Transverse colon (tissue), 4 donors: ENCODE data around the gene HEPN1. TPM values are rescaled to one million over a fixed set of nuclear protein-coding genes. Genes with fewer than 3 reads are reported as not detected.

Experiments
- DNase-seq: peaks from one replicate; pipeline ENCODE4 v3.0.0-alpha.2; 2019
- H3K27ac ChIP-seq, 4 donors: fragments of 200-600 bp; sonication (generic); 2 replicates each; pipeline ENCODE4 v1.5.1; 2016 to 2018; ENCODE audit warnings: inconsistent platforms in 4 of 4
- H3K27me3 ChIP-seq: fragments of 200-600 bp; sonication (generic); 2 replicates; pipeline ENCODE4 v1.5.1; 2017; ENCODE audit warnings: inconsistent platforms
- H3K36me3 ChIP-seq, 4 donors: fragments of 200-600 bp; sonication (generic); 2 replicates each; pipeline ENCODE4 v1.5.1; 2017 to 2019; ENCODE audit warnings: inconsistent platforms in 4 of 4
- H3K4me1 ChIP-seq, 4 donors: fragments of 200-600 bp; sonication (generic); 2 replicates each; pipeline ENCODE4 v1.5.1; 2017 to 2020; ENCODE audit warnings: inconsistent platforms in 4 of 4
- H3K4me3 ChIP-seq, 4 donors: fragments of 200-600 bp; sonication (generic); 1 replicate in 1 of 4; 2 replicates in 3 of 4; pipeline versions ENCODE4 v1.5.1 to v1.6.1; 2017 to 2019; ENCODE audit warnings: inconsistent platforms in 4 of 4
- H3K9me3 ChIP-seq, 2 donors: fragments of 200-600 bp; sonication (generic); 2 replicates each; pipeline ENCODE4 v1.5.1; 2017 to 2019; ENCODE audit warnings: inconsistent platforms in 2 of 2
- EP300 ChIP-seq: sonication (generic); formaldehyde crosslinking; IDR thresholded peaks from one replicate; pipeline ENCODE4 v1.6.1; 2017; ENCODE audit warnings: antibody characterized with exemption, low read depth
- POLR2A ChIP-seq: fragments of 450-650 bp; IDR thresholded peaks from one replicate; pipeline ENCODE4 v1.6.1; 2016; ENCODE audit warnings: antibody characterized with exemption, mild to moderate bottlenecking, moderate library complexity
- POLR2AphosphoS5 ChIP-seq, 3 donors: sonication (generic); formaldehyde crosslinking; IDR thresholded peaks; one replicate each; pipeline ENCODE4 v1.6.1; 2016; ENCODE audit warnings: antibody characterized with exemption in 3 of 3
- WGBS, 2 donors: methylation state at CpG; one replicate each; pipeline ENCODE4 v1.1.5; 2018; ENCODE audit warnings: low coverage in 1 of 2; 5-methylcytosine and 5-hydroxymethylcytosine counted together
- in situ Hi-C, 4 donors: fragments of 200-750 bp; cut with MboI; loops; one replicate each; pipeline versions ENCODE4 v1.15.0 to v1.15.1; 2017; ENCODE audit warnings: low sequenced_read_pairs in 3 of 4, low pct_ligation_motif_present in 1 of 4, low pct_unique_long_range_greater_than_20kb in 1 of 4
- intact Hi-C: fragments of 100-400 bp; cut with DNase I; formaldehyde crosslinking; loops from one replicate; pipeline ENCODE4 v1.15.1; 2023; ENCODE audit warnings: low total_unique reads
- total RNA-seq, 4 donors: library from RNA; depleted of rRNA; stranded (reverse); fragments of >200 nt; gene quantifications; one replicate each; pipeline ENCODE4 v1.1.0, GENCODE V29; 2016
- TF ChIP-seq, protein P1 (sequence below), 5 experiments: fragments of 200-600 bp in 3 of 5; fragments of 450-650 bp in 2 of 5; sonication (generic) in 3 of 5; IDR thresholded peaks; 1 replicate in 2 of 5; 2 replicates in 3 of 5; pipeline ENCODE4 v1.5.1; 2016 to 2017; ENCODE audit warnings: antibody characterized with exemption in 5 of 5, inconsistent platforms in 3 of 5, mild to moderate bottlenecking in 2 of 5, moderate library complexity in 1 of 5

The HEPN1 gene
- total RNA-seq, 4 donors from 2014 or later = not detected

DNA sequence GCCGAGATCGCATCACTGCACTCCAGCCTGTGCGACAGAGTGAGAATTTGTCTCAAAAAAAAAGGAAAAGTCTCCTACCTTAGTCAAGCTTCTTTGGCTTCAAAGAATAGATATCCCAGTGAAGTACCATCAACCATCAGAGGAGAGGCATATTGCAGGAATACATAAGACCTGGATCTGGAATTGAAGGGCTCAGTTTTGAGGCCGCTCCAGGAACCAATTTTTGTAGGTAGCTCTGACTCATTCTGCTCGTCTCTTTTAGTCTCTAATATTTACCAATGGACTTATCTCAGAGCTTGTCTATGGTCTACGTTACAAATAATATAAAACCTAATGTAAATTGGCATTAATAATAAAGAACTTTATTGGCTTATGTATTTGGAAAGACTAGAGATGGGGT, 26.8 kb downstream of the HEPN1 start:
- intact Hi-C loops = no loop called here
- in situ Hi-C loops = no loop called here
- H3K27me3 ChIP-seq = peaks cover 12% of the 10 kb centered on the region
- H3K27ac ChIP-seq = no peak overlapping the region
- no peak for TF ChIP-seq EP300
- TF ChIP-seq POLR2AphosphoS5 (IDR thresholded peaks at IDR 0.05) = no peak
- TF ChIP-seq, protein P1, sequence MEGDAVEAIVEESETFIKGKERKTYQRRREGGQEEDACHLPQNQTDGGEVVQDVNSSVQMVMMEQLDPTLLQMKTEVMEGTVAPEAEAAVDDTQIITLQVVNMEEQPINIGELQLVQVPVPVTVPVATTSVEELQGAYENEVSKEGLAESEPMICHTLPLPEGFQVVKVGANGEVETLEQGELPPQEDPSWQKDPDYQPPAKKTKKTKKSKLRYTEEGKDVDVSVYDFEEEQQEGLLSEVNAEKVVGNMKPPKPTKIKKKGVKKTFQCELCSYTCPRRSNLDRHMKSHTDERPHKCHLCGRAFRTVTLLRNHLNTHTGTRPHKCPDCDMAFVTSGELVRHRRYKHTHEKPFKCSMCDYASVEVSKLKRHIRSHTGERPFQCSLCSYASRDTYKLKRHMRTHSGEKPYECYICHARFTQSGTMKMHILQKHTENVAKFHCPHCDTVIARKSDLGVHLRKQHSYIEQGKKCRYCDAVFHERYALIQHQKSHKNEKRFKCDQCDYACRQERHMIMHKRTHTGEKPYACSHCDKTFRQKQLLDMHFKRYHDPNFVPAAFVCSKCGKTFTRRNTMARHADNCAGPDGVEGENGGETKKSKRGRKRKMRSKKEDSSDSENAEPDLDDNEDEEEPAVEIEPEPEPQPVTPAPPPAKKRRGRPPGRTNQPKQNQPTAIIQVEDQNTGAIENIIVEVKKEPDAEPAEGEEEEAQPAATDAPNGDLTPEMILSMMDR (IDR thresholded peaks at IDR 0.05) = no peak
- TF ChIP-seq POLR2A = no peak
- no peak for DNase-seq
- H3K36me3 ChIP-seq = no peaks in the 10 kb centered on the region
- no peak overlapping the region for H3K4me3 ChIP-seq
- H3K4me1 ChIP-seq = no peaks in the 10 kb centered on the region
- no peaks in the 10 kb centered on the region for H3K9me3 ChIP-seq
- 78 to 89% methylated on average over 6 of the region's 6 CpGs for WGBS, 2 donors

DNA sequence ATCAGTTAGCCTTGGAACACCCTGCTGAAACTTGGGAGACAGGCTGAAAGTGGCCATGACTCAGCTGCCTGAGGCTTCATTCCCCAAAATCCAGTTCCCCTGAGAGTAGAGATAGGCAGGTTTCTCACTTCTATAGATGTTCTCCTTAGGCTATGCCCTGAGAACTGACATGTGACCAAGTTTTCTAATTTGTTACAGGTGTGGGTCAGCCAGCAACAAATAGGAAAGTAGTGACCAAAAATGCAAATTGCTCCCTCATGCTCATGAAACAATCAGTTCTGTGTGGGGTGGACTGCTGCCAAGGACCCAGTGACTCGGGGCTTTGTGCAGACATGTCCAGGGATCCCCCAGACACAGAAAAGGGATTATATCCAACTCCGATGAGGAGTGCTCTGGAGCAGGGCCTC, 27.7 kb downstream of the HEPN1 start:
- Histone ChIP-seq H3K27me3 (peaks cover 15% of the 10 kb centered on the region), H3K4me3 (no peak overlapping the region), H3K36me3 (no peaks in the 10 kb centered on the region), H3K4me1 (no peaks in the 10 kb centered on the region), H3K27ac (no peak overlapping the region), H3K9me3 (no peaks in the 10 kb centered on the region)
- in situ Hi-C loops = no loop called here
- TF ChIP-seq, protein P1 (IDR thresholded peaks at IDR 0.05) = no peak
- TF ChIP-seq EP300 = no peak
- TF ChIP-seq POLR2AphosphoS5 (IDR thresholded peaks at IDR 0.05) = no peak
- no peak for TF ChIP-seq POLR2A
- no peak for DNase-seq
- 46% methylated on average over 2 of the region's 2 CpGs; no CpG with 5 or more reads in 1 of the 2 donors for WGBS, 2 donors
- intact Hi-C loops = no loop called here

DNA sequence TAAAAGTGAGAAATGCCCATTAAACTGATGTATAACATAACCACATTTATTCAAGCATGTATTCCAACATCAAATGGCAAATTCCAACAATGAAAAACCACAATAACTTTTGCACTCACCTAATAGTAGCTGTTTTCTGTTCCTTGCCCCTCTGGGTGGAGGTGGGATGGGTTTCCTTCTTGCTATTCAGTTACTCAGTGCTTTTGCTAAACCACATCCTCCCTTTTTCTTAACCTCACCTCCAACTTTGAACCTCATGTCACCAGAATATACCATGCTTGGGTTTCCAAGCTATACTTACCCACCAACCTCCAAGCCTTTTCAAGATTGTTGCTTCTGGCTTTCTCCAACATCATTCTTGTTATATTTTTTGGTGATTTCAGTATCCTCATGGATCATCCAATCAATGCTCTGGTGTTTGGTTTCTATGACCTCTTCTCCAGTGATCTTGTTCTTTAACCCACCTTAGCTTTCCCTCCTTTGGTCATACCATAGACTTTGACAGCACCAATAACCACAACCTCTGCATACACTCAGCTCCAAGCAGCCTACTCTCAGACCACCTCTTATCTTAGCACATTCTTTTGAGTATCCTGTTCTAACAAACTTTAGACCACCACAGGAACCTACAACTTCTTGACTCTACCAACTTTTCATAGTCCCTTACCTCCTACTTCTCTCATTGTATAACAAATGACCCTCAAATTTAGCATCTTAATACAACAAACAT, 31.7 kb downstream of the HEPN1 start:
- no peak overlapping the region for H3K4me3 ChIP-seq
- in situ Hi-C loops = loop anchor here (10.0 to 25.0 kb wide), 4 partner anchors 164 to 462 kb away; partner anchors contain the start of gene TMEM218 (in 1 of the 4)
- H3K9me3 ChIP-seq = no peaks in the 10 kb centered on the region
- intact Hi-C loops = loop anchor here (10.0 kb wide), 1 partner anchor 164 kb away; the partner anchor contains the start of gene TMEM218
- H3K36me3 ChIP-seq = no peaks in the 10 kb centered on the region
- no peak overlapping the region for H3K27ac ChIP-seq
- no peak for DNase-seq
- peaks cover 0 to 13% (median 2%) of the 10 kb centered on the region in 4 donors for H3K4me1 ChIP-seq
- peaks cover 17% of the 10 kb centered on the region for H3K27me3 ChIP-seq
- TF ChIP-seq POLR2A (no peak), EP300 (no peak), POLR2AphosphoS5 (IDR thresholded peaks at IDR 0.05) (no peak)
- TF ChIP-seq, protein P1 (IDR thresholded peaks at IDR 0.05) = no peak

DNA sequence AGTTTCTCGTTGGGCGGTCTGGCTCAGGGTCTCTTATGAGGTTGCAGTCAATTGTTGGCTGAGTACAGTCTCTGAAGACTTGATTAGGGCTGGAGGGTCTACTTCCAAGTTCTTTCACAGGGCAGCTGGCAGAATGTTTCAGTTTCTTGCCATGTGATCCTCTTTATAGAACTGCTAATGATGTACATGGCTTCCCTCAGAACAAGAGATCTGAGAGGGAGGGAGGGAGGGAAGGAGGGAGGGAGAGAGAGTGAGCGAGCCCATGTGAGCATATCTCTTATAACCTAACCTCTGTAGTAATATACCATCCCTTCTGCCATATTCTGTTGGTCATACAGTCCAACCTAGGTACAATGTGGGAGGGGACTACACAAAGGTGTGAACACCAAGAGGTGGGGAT, 32.3 kb downstream of the HEPN1 start:
- no peak overlapping the region for H3K27ac ChIP-seq
- H3K9me3 ChIP-seq = no peaks in the 10 kb centered on the region
- WGBS, 2 donors = 76 to 80% methylated on average over 3 of the region's 3 CpGs
- peaks cover 12% of the 10 kb centered on the region for H3K27me3 ChIP-seq
- in situ Hi-C loops (loop anchor here (10.0 to 25.0 kb wide), 4 partner anchors 163 to 461 kb away; partner anchors contain the start of gene TMEM218 (in 1 of the 4)), intact Hi-C loops (loop anchor here (10.0 kb wide), 1 partner anchor 163 kb away; the partner anchor contains the start of gene TMEM218)
- H3K4me3 ChIP-seq = no peak overlapping the region
- H3K4me1 ChIP-seq = peaks cover 0 to 13% (median 2%) of the 10 kb centered on the region in 4 donors
- H3K36me3 ChIP-seq = no peaks in the 10 kb centered on the region
- TF ChIP-seq EP300 = no peak
- TF ChIP-seq, protein P1 (IDR thresholded peaks at IDR 0.05) = no peak
- TF ChIP-seq POLR2A = no peak
- no peak for TF ChIP-seq POLR2AphosphoS5 (IDR thresholded peaks at IDR 0.05)
- DNase-seq = no peak
